CD4-positive, alpha-beta T cell (primary cell): Measurements from ENCODE around the gene PGBD2. TPM values are rescaled to one million over a fixed set of nuclear protein-coding genes. Genes with fewer than 3 reads are reported as not detected.
"Not testable (repeated sequence)": the region's sequence is repeated elsewhere in the genome, so short reads cannot be mapped to it uniquely, and the experiment has no call there.

Experiments
- ATAC-seq: fragments of 200-7000 bp; cut with Tn5 transposase; one replicate; pipeline ENCODE4 v1.10.0; 2022; ENCODE audit warnings: mild to moderate bottlenecking; ENCODE audit not compliant: poor library complexity
- CTCF ChIA-PET: fragments of 350-600 bp; sonication (Branson Sonifier 250); formaldehyde crosslinking; loops from one replicate; lab custom pipeline; 2021; ENCODE audit warnings: antibody characterized with exemption, inconsistent platforms; lab: Charles Lee
- POLR2A ChIA-PET: fragments of 350-600 bp; sonication (Branson Sonifier 250); formaldehyde crosslinking; loops from one replicate; lab custom pipeline; 2021; ENCODE audit warnings: antibody characterized with exemption, inconsistent platforms; lab: Charles Lee
- DNase-seq, 14 experiments: peaks; one replicate each; pipeline ENCODE4 v3.0.0-alpha.2; 2013 to 2020; ENCODE audit warnings: mixed read lengths in 2 of 14
- H3K27ac ChIP-seq, 2 donors: one replicate each; pipeline versions ENCODE4 v1.5.1 to v1.7.0; 2013; ENCODE audit warnings: low read length in 2 of 2, low read depth in 1 of 2, mild to moderate bottlenecking in 1 of 2
- H3K27me3 ChIP-seq, 2 experiments: 1 replicate in 1 of 2; 2 replicates in 1 of 2; pipeline versions ENCODE4 v1.6.1 to v1.7.0; 2013; ENCODE audit warnings: low read length in 2 of 2, control low read depth in 1 of 2, mild to moderate bottlenecking in 1 of 2, moderate library complexity in 1 of 2; ENCODE audit not compliant: insufficient read depth in 2 of 2, control insufficient read depth in 1 of 2
- H3K36me3 ChIP-seq: one replicate; pipeline ENCODE4 v1.6.1; 2013; ENCODE audit warnings: low read length, control low read depth; ENCODE audit not compliant: insufficient read depth
- H3K4me1 ChIP-seq: one replicate; pipeline ENCODE4 v1.6.1; 2013; ENCODE audit warnings: low read length, control low read depth; ENCODE audit not compliant: insufficient read depth
- H3K4me3 ChIP-seq: one replicate; pipeline ENCODE4 v1.5.1; 2013; ENCODE audit warnings: mild to moderate bottlenecking, low read length, moderate library complexity
- H3K9me3 ChIP-seq, 2 experiments: 1 replicate in 1 of 2; 2 replicates in 1 of 2; pipeline versions ENCODE4 v1.6.1 to v1.7.0; 2013; ENCODE audit warnings: low read length in 2 of 2, mild to moderate bottlenecking in 2 of 2, control low read depth in 1 of 2, moderate library complexity in 1 of 2; ENCODE audit not compliant: control insufficient read depth in 1 of 2, insufficient read depth in 1 of 2
- H3K27ac Mint-ChIP-seq: one replicate; pipeline ENCODE4 v1.8.0; 2020; ENCODE audit warnings: mixed read lengths
- H3K27me3 Mint-ChIP-seq: one replicate; pipeline ENCODE4 v1.8.0; 2021; ENCODE audit warnings: mixed read lengths
- H3K36me3 Mint-ChIP-seq: one replicate; pipeline ENCODE4 v1.8.0; 2021; ENCODE audit warnings: low read depth, mixed read lengths
- H3K4me1 Mint-ChIP-seq: one replicate; pipeline ENCODE4 v1.8.0; 2021; ENCODE audit warnings: low read depth, mixed read lengths
- H3K4me3 Mint-ChIP-seq: one replicate; pipeline ENCODE4 v1.8.0; 2020; ENCODE audit warnings: mild to moderate bottlenecking, mixed read lengths
- H3K9me3 Mint-ChIP-seq: one replicate; pipeline ENCODE4 v1.8.0; 2020; ENCODE audit warnings: mixed read lengths
- intact Hi-C, 2 experiments: fragments of 100-400 bp; cut with DNase I in 1 of 2; cut with micrococcal nuclease in 1 of 2; formaldehyde crosslinking; loops; one replicate each; pipeline versions ENCODE4 v1.15.1 to v1.9.0; 2023 to 2025; cut with DNase I, micrococcal nuclease
- total RNA-seq, 174 experiments: library from RNA in 2 of 174; stranded (reverse) in 2 of 174; gene quantifications; one replicate each; pipeline ENCODE4 v1.2.3 and lab custom pipeline; 2021 to 2026
- TF ChIP-seq, protein P1 (sequence below): fragments of 200-600 bp; IDR thresholded peaks from one replicate; pipeline ENCODE4 v1.8.0; 2022; ENCODE audit warnings: antibody characterized with exemption, mild to moderate bottlenecking

The PGBD2 gene
- total RNA-seq, 2 experiments from 2014 or later, result 0.78 to 0.85 TPM

DNA sequence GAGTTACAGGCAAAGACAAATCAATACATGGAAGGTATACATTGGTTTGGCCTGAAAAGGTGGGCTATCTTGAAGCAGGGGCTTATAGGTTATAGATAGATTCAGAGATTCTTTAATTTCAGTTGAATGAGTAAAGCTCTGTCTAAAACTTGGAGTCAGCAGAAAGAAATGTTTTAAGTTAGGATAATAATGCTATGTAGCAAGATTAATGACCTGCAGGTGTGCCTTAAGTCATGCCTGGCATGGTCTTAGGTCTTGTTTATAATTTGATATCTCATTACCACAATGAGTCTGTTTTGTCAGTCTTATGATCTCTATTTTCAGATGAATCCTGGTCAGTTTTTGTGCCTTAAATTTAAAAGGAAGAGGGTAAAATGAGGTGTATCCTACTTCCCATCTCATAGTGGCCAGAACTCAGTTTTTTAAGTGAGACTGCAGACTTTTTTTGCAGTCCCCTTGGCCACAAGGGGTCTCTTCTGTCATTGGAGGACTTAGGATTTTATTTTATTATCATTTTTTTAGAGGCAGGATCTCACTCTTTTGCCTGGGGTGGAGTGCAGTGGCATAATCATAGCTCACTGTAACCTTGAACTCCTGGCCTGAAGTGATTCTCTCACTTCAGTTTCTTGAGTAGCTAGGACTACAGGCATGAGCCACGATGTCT is 21.3 kb upstream of the PGBD2 start:
- Mint-ChIP-seq H3K27me3 (no peaks in the 10 kb centered on the region), H3K36me3 (no peaks in the 10 kb centered on the region), H3K4me1 (no peaks in the 10 kb centered on the region), H3K4me3 (no peak overlapping the region), H3K27ac (no peak overlapping the region), H3K9me3 (no peaks in the 10 kb centered on the region)
- Histone ChIP-seq H3K36me3 (no peaks in the 10 kb centered on the region), H3K4me3 (no peak overlapping the region), H3K9me3 (no peaks in the 10 kb centered on the region), H3K27me3 (peaks cover 0 to 3% of the 10 kb centered on the region in 2 experiments), H3K27ac (no peak overlapping the region), H3K4me1 (no peaks in the 10 kb centered on the region)
- ChIA-PET POLR2A (no interaction called here), CTCF (no interaction called here)
- DNase-seq (no peak), ATAC-seq (no peak)
- TF ChIP-seq, protein P1, sequence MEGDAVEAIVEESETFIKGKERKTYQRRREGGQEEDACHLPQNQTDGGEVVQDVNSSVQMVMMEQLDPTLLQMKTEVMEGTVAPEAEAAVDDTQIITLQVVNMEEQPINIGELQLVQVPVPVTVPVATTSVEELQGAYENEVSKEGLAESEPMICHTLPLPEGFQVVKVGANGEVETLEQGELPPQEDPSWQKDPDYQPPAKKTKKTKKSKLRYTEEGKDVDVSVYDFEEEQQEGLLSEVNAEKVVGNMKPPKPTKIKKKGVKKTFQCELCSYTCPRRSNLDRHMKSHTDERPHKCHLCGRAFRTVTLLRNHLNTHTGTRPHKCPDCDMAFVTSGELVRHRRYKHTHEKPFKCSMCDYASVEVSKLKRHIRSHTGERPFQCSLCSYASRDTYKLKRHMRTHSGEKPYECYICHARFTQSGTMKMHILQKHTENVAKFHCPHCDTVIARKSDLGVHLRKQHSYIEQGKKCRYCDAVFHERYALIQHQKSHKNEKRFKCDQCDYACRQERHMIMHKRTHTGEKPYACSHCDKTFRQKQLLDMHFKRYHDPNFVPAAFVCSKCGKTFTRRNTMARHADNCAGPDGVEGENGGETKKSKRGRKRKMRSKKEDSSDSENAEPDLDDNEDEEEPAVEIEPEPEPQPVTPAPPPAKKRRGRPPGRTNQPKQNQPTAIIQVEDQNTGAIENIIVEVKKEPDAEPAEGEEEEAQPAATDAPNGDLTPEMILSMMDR, result no peak
- intact Hi-C loops, result no loop called here

DNA sequence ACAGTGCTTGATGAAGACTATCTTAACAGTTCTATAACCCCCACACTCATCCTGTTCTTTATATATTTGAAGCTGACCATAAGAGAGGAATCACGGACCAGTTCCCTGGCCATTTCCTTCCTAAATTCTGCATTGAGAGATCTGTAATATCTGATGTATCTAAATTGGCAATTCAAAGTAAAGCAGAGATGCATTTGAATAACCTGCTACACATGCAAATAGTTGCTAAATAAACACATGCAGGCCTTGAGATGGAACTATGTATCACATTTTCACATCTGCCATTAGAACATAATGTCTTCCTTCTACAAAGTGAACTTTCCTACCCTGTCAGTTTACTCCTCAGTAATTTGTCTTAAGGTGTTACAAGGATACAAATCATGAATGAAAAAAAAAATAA is 20.4 kb upstream of the PGBD2 start:
- no peaks in the 10 kb centered on the region for H3K4me1 ChIP-seq
- ChIA-PET CTCF (no interaction called here), POLR2A (interaction anchor here (1.6 kb wide), 1 partner anchor 11 kb away, joined by 5 read pairs; no protein-coding TSS in a partner anchor)
- H3K36me3 Mint-ChIP-seq, result no peaks in the 10 kb centered on the region
- DNase-seq (no peak), ATAC-seq (no peak)
- TF ChIP-seq, protein P1, result no peak
- no peaks in the 10 kb centered on the region for H3K4me1 Mint-ChIP-seq
- H3K36me3 ChIP-seq, result no peaks in the 10 kb centered on the region
- H3K27ac ChIP-seq, result no peak overlapping the region
- no peaks in the 10 kb centered on the region for H3K9me3 ChIP-seq
- no peak overlapping the region for H3K4me3 Mint-ChIP-seq
- intact Hi-C loops, result no loop called here
- peaks cover 4% of the 10 kb centered on the region for H3K27me3 Mint-ChIP-seq
- H3K4me3 ChIP-seq, result no peak overlapping the region
- no peak overlapping the region for H3K27ac Mint-ChIP-seq
- no peaks in the 10 kb centered on the region for H3K9me3 Mint-ChIP-seq
- peaks cover 3 to 4% of the 10 kb centered on the region in 2 experiments for H3K27me3 ChIP-seq

DNA sequence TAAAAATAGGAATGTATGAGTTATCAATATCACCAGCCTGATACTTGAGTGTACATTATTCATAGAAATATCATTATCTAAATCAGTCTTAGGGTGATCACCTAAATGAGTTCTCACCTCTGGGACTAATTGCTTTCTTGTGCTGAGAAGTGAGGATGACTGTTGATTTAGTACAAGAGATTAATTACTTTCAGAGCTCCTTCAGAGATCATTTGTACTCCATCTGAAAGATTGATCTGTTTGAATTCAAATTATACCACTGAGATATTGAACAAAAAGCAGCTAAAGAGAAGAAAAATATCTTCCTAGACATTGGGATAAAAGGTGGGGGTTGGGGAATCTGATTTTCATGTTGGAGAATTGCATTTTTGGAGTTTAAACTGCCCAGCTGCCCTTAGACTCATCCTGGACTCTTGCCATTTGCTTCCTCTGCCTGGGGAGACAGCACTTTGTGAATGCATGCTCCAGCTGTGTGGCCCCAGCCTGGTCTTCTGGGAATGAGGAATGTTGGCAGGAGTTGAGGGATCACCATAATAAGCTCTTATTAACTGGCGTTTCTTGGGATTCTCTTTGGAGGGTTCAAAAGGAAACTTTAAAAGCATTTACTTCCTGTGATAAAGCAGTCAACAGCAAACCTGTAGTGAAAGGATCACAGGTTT is 19.7 kb upstream of the PGBD2 start:
- intact Hi-C loops, result no loop called here
- TF ChIP-seq, protein P1, result no peak
- ChIA-PET POLR2A (interaction anchor here (1.6 kb wide), 1 partner anchor 12 kb away, joined by 5 read pairs; no protein-coding TSS in a partner anchor), CTCF (interaction anchor here (1.2 kb wide), 1 partner anchor 26 kb away, joined by 3 read pairs; no protein-coding TSS in a partner anchor)
- no peak overlapping the region for H3K4me3 ChIP-seq
- Mint-ChIP-seq H3K27me3 (peaks cover 11% of the 10 kb centered on the region), H3K4me1 (no peaks in the 10 kb centered on the region), H3K4me3 (no peak overlapping the region), H3K9me3 (no peaks in the 10 kb centered on the region), H3K36me3 (no peaks in the 10 kb centered on the region), H3K27ac (no peak overlapping the region)
- peaks cover 0 to 4% of the 10 kb centered on the region in 2 experiments for H3K27me3 ChIP-seq
- H3K9me3 ChIP-seq, result no peaks in the 10 kb centered on the region
- no peak for DNase-seq
- no peak for ATAC-seq
- no peaks in the 10 kb centered on the region for H3K36me3 ChIP-seq
- H3K4me1 ChIP-seq, result no peaks in the 10 kb centered on the region
- H3K27ac ChIP-seq, result no peak overlapping the region

DNA sequence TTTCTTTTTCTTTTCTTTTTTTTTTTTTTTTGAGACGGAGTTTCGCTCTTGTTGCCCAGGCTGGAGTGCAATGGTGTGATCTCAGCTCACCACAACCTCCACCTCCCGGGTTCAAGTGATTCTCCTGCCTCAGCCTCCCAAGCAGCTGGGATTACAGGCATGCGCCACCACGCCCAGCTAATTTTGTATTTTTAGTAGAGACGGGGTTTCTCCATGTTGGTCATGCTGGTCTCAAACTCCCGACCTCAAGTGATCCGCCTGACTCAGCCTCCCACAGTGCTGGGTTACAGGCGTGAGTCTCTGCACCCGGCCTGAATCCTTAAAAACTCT is 16.2 kb upstream of the PGBD2 start:
- intact Hi-C loops, H3K27ac Mint-ChIP-seq, H3K27me3 ChIP-seq, H3K4me1 Mint-ChIP-seq, H3K27ac ChIP-seq, H3K36me3 Mint-ChIP-seq, ATAC-seq, H3K4me3 Mint-ChIP-seq, H3K4me1 ChIP-seq, H3K9me3 ChIP-seq, POLR2A ChIA-PET, H3K4me3 ChIP-seq, H3K9me3 Mint-ChIP-seq, H3K36me3 ChIP-seq, DNase-seq, CTCF ChIA-PET: not testable (repeated sequence)
- peaks cover 25% of the 10 kb centered on the region for H3K27me3 Mint-ChIP-seq
